GM19238 (cell line): ENCODE data around the gene SIL1.
"Not testable (repeated sequence)": the region's sequence is repeated elsewhere in the genome, so short reads cannot be mapped to it uniquely, and the experiment has no call there.

Experiments
- DNase-seq: peaks from one replicate; pipeline ENCODE4 v3.0.0; 2011; ENCODE audit warnings: low spot score; ENCODE audit not compliant: insufficient read length

The SIL1 gene

GRCh38 chr5:138927544-138927943, 270.6 kb downstream of the SIL1 start:
- DNase-seq: no peak

DNA sequence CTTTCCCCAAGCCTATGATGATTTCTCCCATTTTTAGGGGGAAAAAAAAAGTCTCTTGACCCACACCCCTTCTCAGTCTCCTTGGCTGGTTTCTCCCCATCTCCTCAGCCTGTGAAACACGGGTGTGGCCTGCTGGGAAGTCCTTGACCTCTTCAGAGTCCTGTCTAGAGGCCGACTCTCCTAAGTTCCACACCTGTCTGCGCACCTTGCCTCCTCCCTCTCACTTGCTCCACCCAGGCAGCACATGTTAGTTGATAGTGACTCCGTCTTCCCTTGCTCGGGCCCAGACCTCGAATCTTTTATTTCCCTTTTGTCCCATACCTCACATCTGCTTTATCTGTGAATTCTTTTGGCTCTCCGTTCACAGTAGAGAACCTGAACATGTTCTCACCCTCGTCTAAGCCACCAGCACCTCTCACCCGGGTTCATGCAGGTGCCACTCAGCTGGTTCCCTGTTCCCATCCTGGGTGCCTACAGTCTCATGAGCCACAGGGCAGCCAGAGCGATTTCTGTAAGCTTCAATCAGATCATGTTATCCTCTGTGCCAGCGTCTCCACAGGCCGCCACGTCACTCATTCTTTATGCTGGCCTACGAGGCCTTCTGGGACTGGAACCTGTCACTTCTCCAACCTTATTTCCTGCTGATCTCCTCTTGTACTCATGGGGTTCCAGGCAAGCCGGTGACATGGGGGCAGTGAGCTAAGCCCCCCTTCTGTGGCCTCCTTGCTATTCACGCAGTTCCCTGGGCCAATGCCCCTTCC, 271.3 kb downstream of the SIL1 start:
- DNase-seq: no peak

DNA sequence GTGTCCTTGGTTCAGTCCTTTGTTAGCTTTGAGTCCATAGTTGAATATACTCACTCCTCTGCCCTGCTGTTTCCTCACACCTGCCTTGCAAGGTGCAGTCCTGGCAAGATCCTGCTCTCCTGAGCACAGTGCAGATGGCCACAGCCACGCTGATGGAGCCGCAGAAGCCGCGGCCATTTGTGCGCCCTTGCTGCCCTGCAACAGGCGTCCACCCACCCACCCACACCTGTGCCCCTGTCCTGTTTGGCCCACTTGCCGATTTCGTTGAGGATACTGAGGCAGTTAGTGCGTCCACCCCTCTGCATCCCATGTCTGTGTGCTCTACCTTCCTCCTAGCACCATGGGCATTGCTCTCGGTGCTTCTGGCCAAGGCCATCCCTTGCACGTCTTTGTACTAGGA, 271.9 kb downstream of the SIL1 start:
- no peak for DNase-seq

GRCh38 chr5:138925090-138925635, 273.0 kb downstream of the SIL1 start:
- no peak for DNase-seq

- DNase-seq: no peak
Observed at GRCh38 chr5:138922494-138922893, 275.7 kb downstream of the SIL1 start.

GRCh38 chr5:138921362-138921761, 276.8 kb downstream of the SIL1 start:
- not testable (repeated sequence) for DNase-seq

DNA sequence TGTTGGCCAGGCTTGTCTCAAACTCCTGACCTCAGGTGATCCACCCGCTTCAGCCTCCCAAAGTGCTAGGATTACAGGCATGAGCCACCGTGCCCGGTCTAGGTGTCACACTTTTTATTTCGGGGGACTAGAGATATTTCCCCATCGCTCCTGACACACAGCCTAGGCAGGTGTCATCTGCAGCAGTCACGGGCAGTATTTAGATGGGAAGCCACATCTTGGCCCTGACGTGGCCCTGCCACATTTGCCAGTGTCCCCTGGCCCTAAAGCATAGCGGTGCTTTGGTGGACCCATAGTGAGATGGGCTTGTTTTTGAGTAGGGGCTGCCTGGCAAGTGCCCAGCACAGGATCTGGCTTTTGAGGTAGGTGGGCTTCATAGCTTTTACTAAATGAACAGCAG, 278.0 kb downstream of the SIL1 start:
- DNase-seq: no peak

GRCh38 chr5:138918686-138919085, 279.5 kb downstream of the SIL1 start:
- no peak for DNase-seq

DNA sequence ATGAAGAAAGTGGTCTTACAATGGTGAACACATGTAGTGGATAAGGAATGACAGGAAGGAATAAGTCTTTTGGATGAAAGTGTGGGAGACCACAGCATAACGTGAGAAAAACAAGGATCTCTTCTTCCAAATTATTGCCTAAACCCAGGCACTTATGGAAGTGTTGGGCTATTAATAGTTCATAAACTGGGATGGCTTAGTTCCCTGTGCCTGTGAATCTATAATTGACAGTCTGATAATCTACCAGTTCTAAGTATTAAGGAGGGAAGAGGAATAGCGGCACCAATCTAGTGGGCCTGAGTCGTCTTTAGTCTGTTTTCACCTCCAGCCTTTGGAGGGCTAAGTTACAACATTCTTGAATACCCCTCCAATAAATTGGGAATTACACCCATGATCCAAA, 283.8 kb downstream of the SIL1 start:
- DNase-seq: no peak

DNA sequence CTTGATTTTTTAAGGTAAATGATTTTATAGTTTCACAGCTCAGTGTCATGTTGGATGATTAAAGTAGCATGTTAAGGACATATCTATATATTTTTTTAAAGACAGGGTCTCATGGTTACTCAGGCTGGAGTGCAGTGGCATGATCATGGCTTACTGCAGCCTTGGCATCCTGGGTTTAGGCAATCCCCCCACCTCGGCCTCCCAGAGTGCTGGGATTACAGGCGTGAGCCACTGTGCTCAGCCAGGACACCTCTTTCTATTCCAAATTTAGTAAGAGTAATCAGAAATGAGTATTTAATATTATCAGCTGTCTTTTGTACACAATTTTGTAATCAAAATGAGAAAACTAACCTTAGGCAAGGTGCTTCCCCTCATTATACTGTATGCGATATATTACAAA, 284.4 kb downstream of the SIL1 start:
- DNase-seq: no peak

GRCh38 chr5:138912093-138912492, 286.1 kb downstream of the SIL1 start:
- no peak for DNase-seq

GRCh38 chr5:138911441-138911840, 286.7 kb downstream of the SIL1 start:
- DNase-seq: no peak

DNA sequence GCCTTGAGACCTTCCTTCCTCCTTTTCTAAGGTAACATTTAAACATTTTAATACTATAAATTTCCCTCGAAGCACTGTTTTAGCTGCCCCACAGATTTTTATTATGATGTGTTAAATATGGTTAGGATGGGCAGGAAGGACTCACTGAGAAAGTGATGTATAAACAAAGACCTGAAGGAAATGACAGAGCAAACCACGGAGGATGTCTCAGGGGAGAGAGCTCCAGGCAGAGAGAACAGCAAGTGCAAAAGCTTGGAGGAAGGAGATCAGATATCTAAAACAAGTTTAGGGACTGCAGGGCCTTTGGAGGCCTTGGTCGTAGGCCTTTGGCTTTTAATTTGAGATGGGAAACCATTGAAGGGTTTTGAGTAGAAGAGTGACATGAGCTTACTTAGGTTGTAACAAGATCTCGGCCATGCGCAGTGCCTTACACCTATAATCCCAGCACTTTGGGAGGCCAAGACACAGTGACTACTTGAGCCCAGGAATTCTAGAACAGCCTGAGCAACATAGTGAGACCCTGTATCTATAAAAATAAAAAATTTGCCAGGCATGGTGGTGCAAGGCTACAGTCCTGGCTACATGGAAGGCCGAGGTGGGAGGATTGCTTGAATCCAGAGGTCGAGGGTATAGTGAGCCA, 287.5 kb downstream of the SIL1 start:
- DNase-seq: no peak

DNA sequence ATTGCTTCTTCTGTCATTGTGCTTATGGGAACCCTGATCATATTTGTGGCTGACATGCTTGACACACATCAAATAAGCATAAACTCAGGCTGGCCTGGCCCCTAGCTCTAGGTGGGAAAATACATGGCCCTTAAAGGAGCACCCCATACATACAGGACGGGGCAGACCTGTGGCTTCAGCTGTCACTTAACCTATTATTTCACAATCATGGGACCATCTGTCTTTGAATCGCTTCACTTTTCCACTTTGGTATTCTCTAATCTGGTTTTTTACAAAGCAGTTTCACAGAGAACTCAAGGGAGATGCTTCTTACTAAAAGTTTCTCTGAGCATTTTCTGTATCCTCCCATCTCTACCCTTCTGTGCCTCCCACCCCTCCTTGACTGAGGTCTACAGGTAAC, 288.4 kb downstream of the SIL1 start:
- no peak for DNase-seq

- no peak for DNase-seq
Observed at GRCh38 chr5:138905541-138905940, 292.6 kb downstream of the SIL1 start.

- DNase-seq: no peak
Observed at GRCh38 chr5:138903130-138903775, 294.9 kb downstream of the SIL1 start.

DNA sequence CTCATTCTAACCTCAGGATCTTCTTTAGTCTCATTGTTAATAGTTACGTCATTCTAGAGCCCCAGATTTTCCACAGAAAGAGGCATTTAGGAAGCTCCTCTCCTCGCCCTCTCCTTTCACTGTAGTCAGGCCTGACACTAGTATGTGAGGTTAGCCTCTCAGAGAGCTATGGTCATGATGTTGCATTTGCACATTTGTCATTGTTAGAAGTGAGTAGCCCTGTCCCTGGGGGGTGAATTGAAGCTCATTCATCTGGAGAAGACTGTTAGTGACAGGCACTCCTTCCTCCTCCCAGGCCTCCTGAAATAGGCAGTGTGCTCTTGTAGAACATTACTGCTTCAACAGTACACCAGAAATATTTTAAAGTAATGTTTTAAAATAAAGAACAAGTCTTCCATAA, 296.5 kb downstream of the SIL1 start:
- no peak for DNase-seq

GRCh38 chr5:138900281-138900965, 297.7 kb downstream of the SIL1 start:
- no peak for DNase-seq

GRCh38 chr5:138898742-138899141, 299.4 kb downstream of the SIL1 start:
- no peak for DNase-seq

DNA sequence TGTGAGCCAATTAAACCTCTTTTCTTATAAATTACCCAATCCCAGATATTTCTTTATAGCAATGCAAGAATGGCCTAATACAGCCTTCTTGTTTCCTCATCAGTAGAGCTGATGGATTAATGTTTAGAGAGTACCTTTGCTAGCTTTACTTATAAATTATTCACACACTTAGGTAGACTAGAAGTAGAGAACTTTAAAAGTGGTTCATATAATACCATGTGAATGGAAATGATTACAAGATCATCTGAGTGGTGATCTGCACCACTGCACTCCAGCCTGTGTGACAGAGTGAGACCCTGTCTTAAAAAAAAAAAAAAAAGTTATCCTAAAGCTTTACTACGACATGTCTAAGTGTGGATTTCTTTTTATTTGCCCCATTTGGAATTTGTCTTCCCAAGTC, 299.9 kb downstream of the SIL1 start:
- DNase-seq: no peak
